Transverse colon (tissue), 4 donors: ENCODE results near the gene ITPR2. TPM values are rescaled to one million over a fixed set of nuclear protein-coding genes. Genes with fewer than 3 reads are reported as not detected.

Experiments
- DNase-seq: peaks from one replicate; pipeline ENCODE4 v3.0.0-alpha.2; 2019
- H3K27ac ChIP-seq, 4 donors: fragments of 200-600 bp; sonication (generic); 2 replicates each; pipeline ENCODE4 v1.5.1; 2016 to 2018; ENCODE audit warnings: inconsistent platforms in 4 of 4
- H3K27me3 ChIP-seq: fragments of 200-600 bp; sonication (generic); 2 replicates; pipeline ENCODE4 v1.5.1; 2017; ENCODE audit warnings: inconsistent platforms
- H3K36me3 ChIP-seq, 4 donors: fragments of 200-600 bp; sonication (generic); 2 replicates each; pipeline ENCODE4 v1.5.1; 2017 to 2019; ENCODE audit warnings: inconsistent platforms in 4 of 4
- H3K4me1 ChIP-seq, 4 donors: fragments of 200-600 bp; sonication (generic); 2 replicates each; pipeline ENCODE4 v1.5.1; 2017 to 2020; ENCODE audit warnings: inconsistent platforms in 4 of 4
- H3K4me3 ChIP-seq, 4 donors: fragments of 200-600 bp; sonication (generic); 1 replicate in 1 of 4; 2 replicates in 3 of 4; pipeline versions ENCODE4 v1.5.1 to v1.6.1; 2017 to 2019; ENCODE audit warnings: inconsistent platforms in 4 of 4
- H3K9me3 ChIP-seq, 2 donors: fragments of 200-600 bp; sonication (generic); 2 replicates each; pipeline ENCODE4 v1.5.1; 2017 to 2019; ENCODE audit warnings: inconsistent platforms in 2 of 2
- EP300 ChIP-seq: sonication (generic); formaldehyde crosslinking; IDR thresholded peaks from one replicate; pipeline ENCODE4 v1.6.1; 2017; ENCODE audit warnings: antibody characterized with exemption, low read depth
- POLR2A ChIP-seq: fragments of 450-650 bp; IDR thresholded peaks from one replicate; pipeline ENCODE4 v1.6.1; 2016; ENCODE audit warnings: antibody characterized with exemption, mild to moderate bottlenecking, moderate library complexity
- POLR2AphosphoS5 ChIP-seq, 3 donors: sonication (generic); formaldehyde crosslinking; IDR thresholded peaks; one replicate each; pipeline ENCODE4 v1.6.1; 2016; ENCODE audit warnings: antibody characterized with exemption in 3 of 3
- WGBS, 2 donors: methylation state at CpG; one replicate each; pipeline ENCODE4 v1.1.5; 2018; ENCODE audit warnings: low coverage in 1 of 2; 5-methylcytosine and 5-hydroxymethylcytosine counted together
- in situ Hi-C, 4 donors: fragments of 200-750 bp; cut with MboI; loops; one replicate each; pipeline versions ENCODE4 v1.15.0 to v1.15.1; 2017; ENCODE audit warnings: low sequenced_read_pairs in 3 of 4, low pct_ligation_motif_present in 1 of 4, low pct_unique_long_range_greater_than_20kb in 1 of 4
- intact Hi-C: fragments of 100-400 bp; cut with DNase I; formaldehyde crosslinking; loops from one replicate; pipeline ENCODE4 v1.15.1; 2023; ENCODE audit warnings: low total_unique reads
- total RNA-seq, 4 donors: library from RNA; depleted of rRNA; stranded (reverse); fragments of >200 nt; gene quantifications; one replicate each; pipeline ENCODE4 v1.1.0, GENCODE V29; 2016
- TF ChIP-seq, protein P1 (sequence below), 5 experiments: fragments of 200-600 bp in 3 of 5; fragments of 450-650 bp in 2 of 5; sonication (generic) in 3 of 5; IDR thresholded peaks; 1 replicate in 2 of 5; 2 replicates in 3 of 5; pipeline ENCODE4 v1.5.1; 2016 to 2017; ENCODE audit warnings: antibody characterized with exemption in 5 of 5, inconsistent platforms in 3 of 5, mild to moderate bottlenecking in 2 of 5, moderate library complexity in 1 of 5

The ITPR2 gene
- total RNA-seq, 4 donors from 2014 or later: 29.8 to 60.5 (median 41.2) TPM

DNA sequence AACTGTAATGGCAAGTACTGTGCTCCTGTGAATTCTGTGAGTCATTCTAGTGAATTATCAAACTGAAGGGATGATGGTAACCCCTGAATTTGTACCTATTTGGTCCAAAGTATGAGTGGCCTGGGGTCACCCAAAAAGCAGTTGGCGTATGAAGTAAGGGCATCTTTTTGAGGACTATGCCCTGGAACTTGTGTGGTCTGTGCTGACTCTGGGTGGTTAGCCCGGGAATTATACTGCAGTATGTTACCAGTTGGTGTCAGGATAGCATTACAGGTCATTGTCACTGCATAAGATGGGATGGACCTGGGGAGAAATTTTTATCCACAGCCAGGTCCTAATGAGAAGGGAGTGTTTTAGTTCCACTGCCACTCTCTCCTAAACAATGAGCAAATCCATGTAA is 462.9 kb downstream of the ITPR2 start:
- Histone ChIP-seq H3K9me3 (no peaks in the 10 kb centered on the region), H3K27me3 (no peaks in the 10 kb centered on the region), H3K27ac (no peak overlapping the region), H3K36me3 (no peaks in the 10 kb centered on the region), H3K4me3 (no peak overlapping the region), H3K4me1 (no peaks in the 10 kb centered on the region)
- no peak for TF ChIP-seq POLR2A
- TF ChIP-seq EP300: no peak
- TF ChIP-seq POLR2AphosphoS5 (IDR thresholded peaks at IDR 0.05): no peak
- TF ChIP-seq, protein P1, sequence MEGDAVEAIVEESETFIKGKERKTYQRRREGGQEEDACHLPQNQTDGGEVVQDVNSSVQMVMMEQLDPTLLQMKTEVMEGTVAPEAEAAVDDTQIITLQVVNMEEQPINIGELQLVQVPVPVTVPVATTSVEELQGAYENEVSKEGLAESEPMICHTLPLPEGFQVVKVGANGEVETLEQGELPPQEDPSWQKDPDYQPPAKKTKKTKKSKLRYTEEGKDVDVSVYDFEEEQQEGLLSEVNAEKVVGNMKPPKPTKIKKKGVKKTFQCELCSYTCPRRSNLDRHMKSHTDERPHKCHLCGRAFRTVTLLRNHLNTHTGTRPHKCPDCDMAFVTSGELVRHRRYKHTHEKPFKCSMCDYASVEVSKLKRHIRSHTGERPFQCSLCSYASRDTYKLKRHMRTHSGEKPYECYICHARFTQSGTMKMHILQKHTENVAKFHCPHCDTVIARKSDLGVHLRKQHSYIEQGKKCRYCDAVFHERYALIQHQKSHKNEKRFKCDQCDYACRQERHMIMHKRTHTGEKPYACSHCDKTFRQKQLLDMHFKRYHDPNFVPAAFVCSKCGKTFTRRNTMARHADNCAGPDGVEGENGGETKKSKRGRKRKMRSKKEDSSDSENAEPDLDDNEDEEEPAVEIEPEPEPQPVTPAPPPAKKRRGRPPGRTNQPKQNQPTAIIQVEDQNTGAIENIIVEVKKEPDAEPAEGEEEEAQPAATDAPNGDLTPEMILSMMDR (IDR thresholded peaks at IDR 0.05): no peak
- 94% methylated on average over 2 of the region's 2 CpGs; no CpG with 5 or more reads in 1 of the 2 donors for WGBS, 2 donors
- intact Hi-C loops: no loop called here
- in situ Hi-C loops: no loop called here
- DNase-seq: no peak

GRCh38 chr12:26369588-26369987 is 463.4 kb downstream of the ITPR2 start:
- Histone ChIP-seq H3K36me3 (no peaks in the 10 kb centered on the region), H3K9me3 (no peaks in the 10 kb centered on the region), H3K27ac (no peak overlapping the region), H3K27me3 (no peaks in the 10 kb centered on the region), H3K4me1 (no peaks in the 10 kb centered on the region), H3K4me3 (no peak overlapping the region)
- TF ChIP-seq POLR2AphosphoS5 (IDR thresholded peaks at IDR 0.05) (no peak), POLR2A (no peak), EP300 (no peak)
- TF ChIP-seq, protein P1 (IDR thresholded peaks at IDR 0.05): no peak
- in situ Hi-C loops (no loop called here), intact Hi-C loops (no loop called here)
- DNase-seq: no peak
- 65% methylated on average over 4 of the region's 4 CpGs; no CpG with 5 or more reads in 1 of the 2 donors for WGBS, 2 donors

DNA sequence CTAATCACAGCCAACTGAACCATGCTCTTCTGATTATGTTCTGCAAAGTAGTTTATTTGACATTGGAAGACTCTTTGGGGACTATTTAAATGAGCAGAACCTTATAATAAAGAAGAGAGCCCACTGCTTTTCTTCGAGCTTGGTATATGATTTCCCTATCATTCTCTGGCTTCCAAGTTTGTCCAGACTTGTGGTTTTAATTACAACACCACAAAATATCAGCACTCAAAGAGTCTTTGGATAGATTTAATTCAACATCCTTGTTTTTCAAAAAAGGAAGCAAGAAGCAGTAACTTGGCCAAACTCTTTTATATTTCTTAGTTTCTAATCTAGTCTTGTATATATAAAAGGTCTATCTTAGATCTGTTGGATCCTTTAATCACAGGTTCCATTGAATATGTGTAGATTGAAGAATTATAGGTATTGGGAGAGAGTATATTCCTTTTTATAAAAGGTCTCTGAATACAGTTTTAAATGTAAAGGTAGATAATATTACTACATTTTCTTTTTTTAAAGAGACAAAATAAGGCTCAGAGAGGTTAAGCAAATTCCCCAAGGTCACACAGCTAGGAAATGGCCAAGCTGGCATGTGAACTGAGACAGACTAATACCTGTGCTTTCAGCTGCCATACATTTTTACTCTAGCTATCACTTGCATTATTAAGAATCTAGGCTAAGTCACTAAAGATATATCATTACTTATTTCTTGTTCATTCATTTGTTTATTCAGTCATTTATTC is 464.8 kb downstream of the ITPR2 start:
- no peaks in the 10 kb centered on the region for H3K9me3 ChIP-seq
- no peak for TF ChIP-seq POLR2A
- TF ChIP-seq, protein P1 (IDR thresholded peaks at IDR 0.05): no peak
- no peak for TF ChIP-seq EP300
- WGBS, 2 donors: 50 to 78% methylated on average over 1 of the region's 1 CpG
- H3K4me1 ChIP-seq: no peaks in the 10 kb centered on the region
- in situ Hi-C loops (no loop called here), intact Hi-C loops (no loop called here)
- no peaks in the 10 kb centered on the region for H3K36me3 ChIP-seq
- no peaks in the 10 kb centered on the region for H3K27me3 ChIP-seq
- no peak for DNase-seq
- no peak overlapping the region for H3K4me3 ChIP-seq
- no peak overlapping the region for H3K27ac ChIP-seq

GRCh38 chr12:26361964-26362363 is 471.0 kb downstream of the ITPR2 start:
- H3K4me3 ChIP-seq: no peak overlapping the region
- no peak for DNase-seq
- H3K9me3 ChIP-seq: no peaks in the 10 kb centered on the region
- intact Hi-C loops (no loop called here), in situ Hi-C loops (no loop called here)
- no peaks in the 10 kb centered on the region for H3K36me3 ChIP-seq
- no peaks in the 10 kb centered on the region for H3K27me3 ChIP-seq
- no peak for TF ChIP-seq POLR2A
- no peak for TF ChIP-seq POLR2AphosphoS5 (IDR thresholded peaks at IDR 0.05)
- no peak for TF ChIP-seq EP300
- TF ChIP-seq, protein P1 (IDR thresholded peaks at IDR 0.05): no peak
- WGBS, 2 donors: 83% methylated on average over 1 of the region's 1 CpG; no CpG with 5 or more reads in 1 of the 2 donors
- H3K27ac ChIP-seq: no peak overlapping the region
- no peaks in the 10 kb centered on the region for H3K4me1 ChIP-seq
